ENCODE results near the gene ETS1. TPM values are rescaled to one million over a fixed set of nuclear protein-coding genes. Genes with fewer than 3 reads are reported as not detected.

Gene ETS1
- total RNA-seq, 4 donors from 2014 or later = 16.8 to 24.9 (median 21.8) TPM

DNA sequence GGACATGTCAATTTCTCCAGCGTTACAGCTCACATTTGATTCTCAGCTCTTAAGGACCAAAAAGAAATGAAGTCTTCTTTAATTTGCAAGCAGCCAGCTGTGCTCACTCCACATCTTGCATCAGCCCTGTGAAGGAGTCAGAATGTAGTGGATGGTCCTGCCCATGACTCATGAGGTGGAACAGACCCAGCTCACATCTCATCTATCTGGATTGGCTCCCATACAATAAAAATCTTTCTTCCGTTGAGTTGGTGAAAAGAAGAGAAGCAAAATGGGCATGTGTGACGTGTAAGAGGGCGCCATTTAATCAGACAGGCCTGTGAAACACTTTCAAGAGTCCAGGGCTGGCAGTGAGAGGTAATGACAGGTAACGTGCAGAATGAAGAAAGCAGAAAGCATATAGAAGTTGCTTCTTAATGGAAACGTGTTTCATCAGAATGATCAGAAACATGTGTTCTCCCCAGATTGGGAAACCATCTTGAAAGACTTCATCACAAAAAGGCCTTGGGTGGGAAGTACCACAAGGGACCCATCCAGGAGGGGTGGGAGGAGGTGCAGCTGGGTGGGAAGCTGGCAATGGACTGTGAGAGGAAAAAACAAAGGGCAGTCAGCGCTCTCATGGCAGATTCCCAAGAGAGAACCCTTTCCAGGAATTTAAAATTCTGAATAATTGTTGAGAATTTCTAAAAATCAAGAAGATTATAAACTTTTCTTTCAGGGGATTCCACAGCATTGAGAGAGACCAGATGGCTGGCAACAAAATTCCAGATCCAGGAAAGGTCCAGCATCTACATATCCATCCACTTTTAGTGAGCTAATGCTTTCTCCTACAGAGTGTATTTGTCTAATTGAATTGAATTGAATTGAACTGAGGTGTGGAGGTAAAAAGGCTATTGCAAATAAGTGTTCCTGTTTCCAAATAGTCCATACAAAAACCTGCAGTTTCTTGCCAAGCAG lies 57.0 kb downstream of the ETS1 start:
- no peak for TF ChIP-seq POLR2A (IDR thresholded peaks at IDR 0.05)
- TF ChIP-seq, protein P1, sequence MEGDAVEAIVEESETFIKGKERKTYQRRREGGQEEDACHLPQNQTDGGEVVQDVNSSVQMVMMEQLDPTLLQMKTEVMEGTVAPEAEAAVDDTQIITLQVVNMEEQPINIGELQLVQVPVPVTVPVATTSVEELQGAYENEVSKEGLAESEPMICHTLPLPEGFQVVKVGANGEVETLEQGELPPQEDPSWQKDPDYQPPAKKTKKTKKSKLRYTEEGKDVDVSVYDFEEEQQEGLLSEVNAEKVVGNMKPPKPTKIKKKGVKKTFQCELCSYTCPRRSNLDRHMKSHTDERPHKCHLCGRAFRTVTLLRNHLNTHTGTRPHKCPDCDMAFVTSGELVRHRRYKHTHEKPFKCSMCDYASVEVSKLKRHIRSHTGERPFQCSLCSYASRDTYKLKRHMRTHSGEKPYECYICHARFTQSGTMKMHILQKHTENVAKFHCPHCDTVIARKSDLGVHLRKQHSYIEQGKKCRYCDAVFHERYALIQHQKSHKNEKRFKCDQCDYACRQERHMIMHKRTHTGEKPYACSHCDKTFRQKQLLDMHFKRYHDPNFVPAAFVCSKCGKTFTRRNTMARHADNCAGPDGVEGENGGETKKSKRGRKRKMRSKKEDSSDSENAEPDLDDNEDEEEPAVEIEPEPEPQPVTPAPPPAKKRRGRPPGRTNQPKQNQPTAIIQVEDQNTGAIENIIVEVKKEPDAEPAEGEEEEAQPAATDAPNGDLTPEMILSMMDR (IDR thresholded peaks at IDR 0.05 in 4 of 5, conservative IDR thresholded peaks at IDR 0.05 in 1 of 5) = no peak
- Histone ChIP-seq H3K9me3 (no peaks in the 10 kb centered on the region), H3K36me3 (no peaks in the 10 kb centered on the region), H3K4me3 (no peak overlapping the region), H3K4me1 (peaks cover 0 to 4% of the 10 kb centered on the region in 2 donors), H3K27me3 (no peaks in the 10 kb centered on the region), H3K27ac (peak overlapping the region in 1 of 4 donors; percentile 27)
- in situ Hi-C loops (cut with MboI; ENCODE audit: low sequenced_read_pairs in 4 of 4) (no loop called here), intact Hi-C loops (cut with DNase I; ENCODE audit: low total_unique reads) (no loop called here)
- ATAC-seq (peak in 1 of 2 donors; percentile 62), DNase-seq (peak in 1 of 2 donors; percentile 48)

GRCh38 chr11:128528294-128528693 lies 59.1 kb downstream of the ETS1 start:
- TF ChIP-seq, protein P1 (IDR thresholded peaks at IDR 0.05 in 4 of 5, conservative IDR thresholded peaks at IDR 0.05 in 1 of 5) = no peak
- TF ChIP-seq POLR2A (IDR thresholded peaks at IDR 0.05) = no peak
- H3K36me3 ChIP-seq = no peaks in the 10 kb centered on the region
- intact Hi-C loops (cut with DNase I; ENCODE audit: low total_unique reads) = no loop called here
- in situ Hi-C loops (cut with MboI; ENCODE audit: low sequenced_read_pairs in 4 of 4) = no loop called here
- H3K27me3 ChIP-seq = no peaks in the 10 kb centered on the region
- no peak for ATAC-seq
- H3K4me3 ChIP-seq = no peak overlapping the region
- no peak overlapping the region for H3K27ac ChIP-seq
- no peak for DNase-seq
- H3K9me3 ChIP-seq = no peaks in the 10 kb centered on the region
- H3K4me1 ChIP-seq = peaks cover 10 to 19% of the 10 kb centered on the region in 2 donors

DNA sequence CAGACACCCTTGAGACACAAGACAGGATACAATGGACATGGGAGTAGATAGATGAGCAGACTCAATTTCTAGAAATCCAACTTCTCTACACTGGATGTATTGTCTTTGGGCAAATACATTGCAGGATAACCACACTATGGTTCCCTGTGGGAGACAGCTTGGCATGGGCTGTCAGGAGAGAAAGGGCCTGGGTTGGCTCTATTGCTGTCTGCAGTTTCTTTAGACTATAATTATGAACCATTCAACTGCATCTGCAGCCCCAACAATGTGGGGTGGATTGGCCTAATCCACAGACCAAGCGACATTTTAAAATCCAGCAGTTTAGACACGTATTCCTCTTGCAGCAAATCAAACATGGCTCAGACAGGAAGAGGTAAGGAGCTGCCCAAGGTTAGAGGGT lies 60.3 kb downstream of the ETS1 start:
- H3K27ac ChIP-seq = no peak overlapping the region
- intact Hi-C loops (cut with DNase I; ENCODE audit: low total_unique reads) = no loop called here
- in situ Hi-C loops (cut with MboI; ENCODE audit: low sequenced_read_pairs in 4 of 4) = no loop called here
- TF ChIP-seq, protein P1 (IDR thresholded peaks at IDR 0.05 in 4 of 5, conservative IDR thresholded peaks at IDR 0.05 in 1 of 5) = no peak
- no peak for TF ChIP-seq POLR2A (IDR thresholded peaks at IDR 0.05)
- H3K4me3 ChIP-seq = no peak overlapping the region
- ATAC-seq = no peak
- no peaks in the 10 kb centered on the region for H3K9me3 ChIP-seq
- DNase-seq = no peak
- no peaks in the 10 kb centered on the region for H3K27me3 ChIP-seq
- peaks cover 17 to 24% of the 10 kb centered on the region in 2 donors for H3K4me1 ChIP-seq
- H3K36me3 ChIP-seq = no peaks in the 10 kb centered on the region

GRCh38 chr11:128525411-128526243 lies 61.7 kb downstream of the ETS1 start:
- no peak for TF ChIP-seq POLR2A (IDR thresholded peaks at IDR 0.05)
- TF ChIP-seq, protein P1 (IDR thresholded peaks at IDR 0.05 in 4 of 5, conservative IDR thresholded peaks at IDR 0.05 in 1 of 5) = no peak
- Histone ChIP-seq H3K27me3 (no peaks in the 10 kb centered on the region), H3K36me3 (no peaks in the 10 kb centered on the region), H3K4me1 (peaks cover 21 to 24% of the 10 kb centered on the region in 2 donors), H3K4me3 (no peak overlapping the region), H3K9me3 (no peaks in the 10 kb centered on the region), H3K27ac (peak overlapping the region; percentile 12 to 47 (median 46))
- in situ Hi-C loops (cut with MboI; ENCODE audit: low sequenced_read_pairs in 4 of 4) (no loop called here), intact Hi-C loops (cut with DNase I; ENCODE audit: low total_unique reads) (loop anchor here (2.0 kb wide), 1 partner anchor 23 kb away; no protein-coding TSS in a partner anchor)
- no peak for ATAC-seq
- DNase-seq = no peak

Measured in gastrocnemius medialis (tissue), 4 donors.